ENCODE measurements around the gene WDR27.

DNA sequence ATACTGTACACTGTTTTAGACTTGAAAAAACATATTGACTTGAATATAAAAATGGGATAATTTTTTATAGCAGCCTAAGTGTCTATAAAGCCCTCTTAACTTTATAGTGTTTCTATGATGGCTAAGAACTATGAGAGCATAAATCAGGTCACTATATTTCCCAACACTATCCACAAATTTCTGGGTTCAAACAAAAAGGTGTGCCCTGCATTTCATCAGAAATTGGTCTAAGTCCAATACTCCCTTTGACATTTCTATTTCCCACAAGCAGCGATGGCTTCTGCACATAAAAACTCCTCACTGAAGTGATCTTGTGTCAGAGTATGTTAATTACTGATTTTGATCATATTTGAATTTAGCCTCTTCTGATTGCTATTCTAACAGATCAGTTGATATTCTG lies 143.9 kb downstream of the WDR27 start:
- TF ChIP-seq, protein P1, sequence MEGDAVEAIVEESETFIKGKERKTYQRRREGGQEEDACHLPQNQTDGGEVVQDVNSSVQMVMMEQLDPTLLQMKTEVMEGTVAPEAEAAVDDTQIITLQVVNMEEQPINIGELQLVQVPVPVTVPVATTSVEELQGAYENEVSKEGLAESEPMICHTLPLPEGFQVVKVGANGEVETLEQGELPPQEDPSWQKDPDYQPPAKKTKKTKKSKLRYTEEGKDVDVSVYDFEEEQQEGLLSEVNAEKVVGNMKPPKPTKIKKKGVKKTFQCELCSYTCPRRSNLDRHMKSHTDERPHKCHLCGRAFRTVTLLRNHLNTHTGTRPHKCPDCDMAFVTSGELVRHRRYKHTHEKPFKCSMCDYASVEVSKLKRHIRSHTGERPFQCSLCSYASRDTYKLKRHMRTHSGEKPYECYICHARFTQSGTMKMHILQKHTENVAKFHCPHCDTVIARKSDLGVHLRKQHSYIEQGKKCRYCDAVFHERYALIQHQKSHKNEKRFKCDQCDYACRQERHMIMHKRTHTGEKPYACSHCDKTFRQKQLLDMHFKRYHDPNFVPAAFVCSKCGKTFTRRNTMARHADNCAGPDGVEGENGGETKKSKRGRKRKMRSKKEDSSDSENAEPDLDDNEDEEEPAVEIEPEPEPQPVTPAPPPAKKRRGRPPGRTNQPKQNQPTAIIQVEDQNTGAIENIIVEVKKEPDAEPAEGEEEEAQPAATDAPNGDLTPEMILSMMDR (tag by site-specific recombination; IDR thresholded peaks at IDR 0.05): no peak
- TF ChIP-seq PRDM2 (tag by site-specific recombination; IDR thresholded peaks at IDR 0.05; ENCODE audit: borderline replicate concordance): no peak
- TF ChIP-seq SALL2 (tag by site-specific recombination; IDR thresholded peaks at IDR 0.05; ENCODE audit: borderline replicate concordance): no peak
- TF ChIP-seq KLF9 (tag by site-specific recombination; IDR thresholded peaks at IDR 0.05; ENCODE audit: low read depth): no peak
- no peak for TF ChIP-seq ZNF514 (tag by site-specific recombination; IDR thresholded peaks at IDR 0.05)
- TF ChIP-seq KLF16 (tag by site-specific recombination; IDR thresholded peaks at IDR 0.05): no peak
- TF ChIP-seq ZNF473 (tag by site-specific recombination; IDR thresholded peaks at IDR 0.05): no peak
- no peak for TF ChIP-seq KLF10 (tag by site-specific recombination; IDR thresholded peaks at IDR 0.05)
- no peak for TF ChIP-seq ZNF239 (tag by site-specific recombination; IDR thresholded peaks at IDR 0.05)
- no peak for TF ChIP-seq ZNF621 (tag by site-specific recombination; IDR thresholded peaks at IDR 0.05)

All from HEK293 (cell line).